PFSK-1 (cell line): ENCODE results near the gene GJA4. TPM values are rescaled to one million over a fixed set of nuclear protein-coding genes. Genes with fewer than 3 reads are reported as not detected.

Experiments
- FOXP2 ChIP-seq: optimal IDR thresholded peaks from 2 replicates; pipeline ENCODE3; 2011; ENCODE audit warnings: borderline replicate concordance, control low read depth, inconsistent platforms; ENCODE audit not compliant: insufficient read depth; ENCODE audit errors: extremely low read length, extremely low read depth
- POLR2AphosphoS5 ChIP-seq: IDR thresholded peaks from 2 replicates; pipeline ENCODE4 v1.6.1; 2012; ENCODE audit warnings: low read depth, mild to moderate bottlenecking, control low read depth, low read length, moderate library complexity
- REST ChIP-seq, 2 experiments: IDR thresholded peaks; 2 replicates each; pipeline versions ENCODE4 v1.6.1 to v1.8.0; 2011 to 2012; ENCODE audit warnings: low read depth in 2 of 2, low read length in 2 of 2, control low read depth in 1 of 2, inconsistent platforms in 1 of 2, mild to moderate bottlenecking in 1 of 2, moderate library complexity in 1 of 2; ENCODE audit not compliant: insufficient read depth in 1 of 2
- SIN3A ChIP-seq: IDR thresholded peaks from 2 replicates; pipeline ENCODE4 v1.6.1; 2012; ENCODE audit warnings: mild to moderate bottlenecking, low read length, moderate library complexity, borderline replicate concordance; ENCODE audit not compliant: insufficient read depth
- TAF1 ChIP-seq: IDR thresholded peaks from 2 replicates; pipeline ENCODE4 v1.6.1; 2012; ENCODE audit warnings: low read length, control low read depth, borderline replicate concordance; ENCODE audit not compliant: insufficient read depth
- polyA plus RNA-seq: library from polyadenylated mRNA; unstranded; fragments of >200 nt; gene quantifications from one replicate; pipeline ENCODE4 v1.2.1, GENCODE V29; 2012; ENCODE audit warnings: low read depth, missing spikeins; ENCODE audit not compliant: insufficient read length

GJA4 gene
- polyA plus RNA-seq, result 0.18 TPM

GRCh38 chr1:34792868-34793727 is at the start of gene GJA4:
TSS of gene GJA4 (plus strand) at chr1:34792999. CDS start at chr1:34794214, 1,215 bp downstream.
- TF ChIP-seq FOXP2, result no peak
- TF ChIP-seq POLR2AphosphoS5, result no peak
- no peak for TF ChIP-seq SIN3A
- no peak for TF ChIP-seq TAF1
- TF ChIP-seq REST (IDR thresholded peaks at IDR 0.05; ENCODE audit: insufficient read depth in 1 of 2, low read depth in 2 of 2, low read length in 2 of 2), result no peak

GRCh38 chr1:34743775-34744174 is 49.0 kb upstream of the GJA4 start:
- TF ChIP-seq SIN3A (no peak), REST (IDR thresholded peaks at IDR 0.05; ENCODE audit: insufficient read depth in 1 of 2, low read depth in 2 of 2, low read length in 2 of 2) (no peak), FOXP2 (no peak)

- no peak for TF ChIP-seq TAF1
- no peak for TF ChIP-seq REST (IDR thresholded peaks at IDR 0.05; ENCODE audit: insufficient read depth in 1 of 2, low read depth in 2 of 2, low read length in 2 of 2)
- no peak for TF ChIP-seq SIN3A
- TF ChIP-seq POLR2AphosphoS5, result no peak
- TF ChIP-seq FOXP2, result no peak
Measured at GRCh38 chr1:34744851-34745250, 47.9 kb upstream of the GJA4 start.

GRCh38 chr1:34745666-34746065 is 47.1 kb upstream of the GJA4 start:
- TF ChIP-seq TAF1 (no peak), FOXP2 (no peak), POLR2AphosphoS5 (no peak), REST (IDR thresholded peaks at IDR 0.05; ENCODE audit: insufficient read depth in 1 of 2, low read depth in 2 of 2, low read length in 2 of 2) (no peak), SIN3A (no peak)
